H1 (cell line): ENCODE results near the gene NELL1. TPM values are rescaled to one million over a fixed set of nuclear protein-coding genes. Genes with fewer than 3 reads are reported as not detected.

Source experiments
- CTCF ChIA-PET: fragments of 300-600 bp; sonication (Branson Sonifier 250); formaldehyde crosslinking; loops from one replicate; lab custom pipeline; 2021; ENCODE audit not compliant: partially characterized antibody; lab: Charles Lee
- POLR2A ChIA-PET: fragments of 300-600 bp; sonication (Branson Sonifier 250); formaldehyde crosslinking; loops from one replicate; lab custom pipeline; 2021; ENCODE audit warnings: inconsistent platforms; ENCODE audit not compliant: partially characterized antibody; lab: Charles Lee
- DNase-seq, 2 experiments: peaks; one replicate each; pipeline versions ENCODE4 v3.0.0 to v3.0.0-alpha.2; 2010 to 2022; ENCODE audit warnings: low spot score in 2 of 2, low read depth in 1 of 2, mixed read lengths in 1 of 2
- FAIRE-seq: peaks from 2 replicates; lab custom pipeline; 2011; peaks lifted over from hg19 to GRCh38; lab: Jason Lieb, UNC
- H2AFZ ChIP-seq: 2 replicates; pipeline ENCODE4 v1.8.1; 2012; ENCODE audit warnings: low read length, inconsistent platforms
- H2AK5ac ChIP-seq: 2 replicates; pipeline ENCODE4 v1.6.1; 2013; ENCODE audit warnings: low read depth, low read length
- H2BK120ac ChIP-seq: replicated peaks from 2 replicates; pipeline ENCODE3; 2013; ENCODE audit warnings: low read depth, low read length, inconsistent platforms
- H2BK12ac ChIP-seq: 2 replicates; pipeline ENCODE4 v1.6.1; 2013; ENCODE audit warnings: low read depth, low read length
- H2BK15ac ChIP-seq: 2 replicates; pipeline ENCODE4 v1.6.1; 2013; ENCODE audit warnings: low read length
- H2BK20ac ChIP-seq: 2 replicates; pipeline ENCODE4 v1.6.1; 2013; ENCODE audit warnings: low read length
- H2BK5ac ChIP-seq: 2 replicates; pipeline ENCODE4 v1.6.1; 2013; ENCODE audit warnings: low read depth, low read length
- H3K14ac ChIP-seq: 2 replicates; pipeline ENCODE4 v1.6.1; 2013; ENCODE audit warnings: inconsistent platforms; ENCODE audit not compliant: insufficient read length
- H3K18ac ChIP-seq: 2 replicates; pipeline ENCODE4 v1.6.1; 2013; ENCODE audit warnings: low read length; ENCODE audit errors: extremely low read depth
- H3K23ac ChIP-seq: 2 replicates; pipeline ENCODE4 v1.6.1; 2013; ENCODE audit warnings: inconsistent platforms; ENCODE audit not compliant: insufficient read length
- H3K23me2 ChIP-seq: 2 replicates; pipeline ENCODE4 v1.6.1; 2013; ENCODE audit warnings: low read depth, low read length
- H3K27ac ChIP-seq: 2 replicates; pipeline ENCODE4 v1.6.1; 2011; ENCODE audit warnings: low read depth, low read length, inconsistent platforms
- H3K27me3 ChIP-seq, 4 experiments: replicated peaks in 1 of 4; 1 replicate in 1 of 4; 2 replicates in 3 of 4; pipeline versions ENCODE4 v1.6.1 to v1.8.1; 2011 to 2013; ENCODE audit warnings: low read length in 3 of 4, mild to moderate bottlenecking in 3 of 4, inconsistent platforms in 2 of 4, mixed read lengths in 2 of 4, moderate library complexity in 1 of 4; ENCODE audit not compliant: control insufficient read depth in 3 of 4, insufficient read depth in 3 of 4; ENCODE audit errors: extremely low read depth in 1 of 4
- H3K36me3 ChIP-seq, 4 experiments: 2 replicates each; pipeline versions ENCODE4 v1.6.1 to v1.8.1; 2011 to 2013; ENCODE audit warnings: mild to moderate bottlenecking in 4 of 4, low read length in 3 of 4, moderate library complexity in 2 of 4, control low read depth in 1 of 4, inconsistent platforms in 1 of 4; ENCODE audit not compliant: insufficient read depth in 4 of 4, control insufficient read depth in 2 of 4
- H3K4ac ChIP-seq: replicated peaks from 2 replicates; pipeline ENCODE3; 2013; ENCODE audit warnings: low read length, low read depth, mixed read lengths, inconsistent platforms; ENCODE audit not compliant: insufficient read length
- H3K4me1 ChIP-seq, 4 experiments: replicated peaks in 1 of 4; 1 replicate in 1 of 4; 2 replicates in 3 of 4; pipeline versions ENCODE4 v1.6.1 to v1.8.1; 2011 to 2013; ENCODE audit warnings: low read length in 3 of 4, inconsistent platforms in 2 of 4, mixed read lengths in 1 of 4; ENCODE audit not compliant: insufficient read depth in 4 of 4, control insufficient read depth in 3 of 4
- H3K4me2 ChIP-seq, 2 experiments: 2 replicates each; pipeline versions ENCODE4 v1.6.1 to v1.8.1; 2011 to 2013; ENCODE audit warnings: low read depth in 2 of 2, low read length in 2 of 2, control low read depth in 1 of 2, inconsistent platforms in 1 of 2, mild to moderate bottlenecking in 1 of 2; ENCODE audit not compliant: insufficient read depth in 1 of 2
- H3K4me3 ChIP-seq, 4 experiments: fragments of 200-600, 300-600 bp in 1 of 4; sonication (generic), shearing (Covaris generic), sonication (Bioruptor Twin) in 1 of 4; 2 replicates each; pipeline versions ENCODE4 v1.5.1 to v1.8.1; 2011 to 2016; ENCODE audit warnings: low read length in 4 of 4, low read depth in 3 of 4, control low read depth in 2 of 4, inconsistent platforms in 2 of 4, mild to moderate bottlenecking in 2 of 4, mixed read lengths in 1 of 4, moderate library complexity in 1 of 4; ENCODE audit not compliant: insufficient read depth in 2 of 4; ENCODE audit errors: extremely low read depth in 1 of 4
- H3K56ac ChIP-seq: replicated peaks from 2 replicates; pipeline ENCODE3; 2013; ENCODE audit warnings: low read depth, mild to moderate bottlenecking, mixed read lengths, low read length, inconsistent platforms; ENCODE audit not compliant: insufficient read length
- H3K79me1 ChIP-seq: 2 replicates; pipeline ENCODE4 v1.6.1; 2013; ENCODE audit warnings: low read depth, low read length, control low read depth
- H3K79me2 ChIP-seq, 2 experiments: 2 replicates each; pipeline versions ENCODE4 v1.6.1 to v1.8.1; 2012 to 2013; ENCODE audit warnings: low read length in 2 of 2, mild to moderate bottlenecking in 2 of 2, inconsistent platforms in 1 of 2; ENCODE audit not compliant: insufficient read depth in 2 of 2, control insufficient read depth in 1 of 2
- H3K9ac ChIP-seq, 4 experiments: replicated peaks in 1 of 4; 1 replicate in 1 of 4; 2 replicates in 3 of 4; pipeline versions ENCODE4 v1.6.1 to v1.8.1; 2011 to 2013; ENCODE audit warnings: low read depth in 3 of 4, low read length in 3 of 4, control low read depth in 2 of 4, mild to moderate bottlenecking in 2 of 4, moderate library complexity in 2 of 4, inconsistent platforms in 1 of 4; ENCODE audit errors: extremely low read depth in 1 of 4
- H3K9me3 ChIP-seq, 2 experiments: 2 replicates each; pipeline versions ENCODE4 v1.6.1 to v1.8.1; 2012 to 2013; ENCODE audit warnings: mild to moderate bottlenecking in 2 of 2, moderate library complexity in 2 of 2, control low read depth in 1 of 2, inconsistent platforms in 1 of 2, low read depth in 1 of 2, low read length in 1 of 2, mixed read lengths in 1 of 2; ENCODE audit not compliant: insufficient read depth in 2 of 2
- H4K20me1 ChIP-seq, 2 experiments: replicated peaks in 1 of 2; 2 replicates each; pipeline versions ENCODE3 to v1.8.1; 2011 to 2013; ENCODE audit warnings: inconsistent platforms in 2 of 2, low read length in 2 of 2, mild to moderate bottlenecking in 1 of 2; ENCODE audit not compliant: insufficient read depth in 2 of 2, control insufficient read depth in 1 of 2
- H4K5ac ChIP-seq: 2 replicates; pipeline ENCODE4 v1.6.1; 2013; ENCODE audit warnings: low read length, low read depth, mixed read lengths, inconsistent platforms; ENCODE audit not compliant: insufficient read length
- H4K8ac ChIP-seq: 2 replicates; pipeline ENCODE4 v1.8.0; 2013; ENCODE audit warnings: mild to moderate bottlenecking, moderate library complexity, low read length, inconsistent platforms; ENCODE audit not compliant: insufficient read depth; ENCODE audit errors: extremely low read depth
- H4K91ac ChIP-seq: replicated peaks from 2 replicates; pipeline ENCODE3; 2013; ENCODE audit warnings: low read length, mixed read lengths, inconsistent platforms; ENCODE audit not compliant: insufficient read length
- WGBS, 2 experiments: shearing (Covaris generic) in 1 of 2; methylation state at CpG; one replicate each; pipeline versions ENCODE4 v1.1.6 to v1.1.7; 2013 to 2015; ENCODE audit warnings: low lambda C conversion rate in 2 of 2, mixed read lengths in 2 of 2, inconsistent platforms in 1 of 2, low coverage in 1 of 2, missing lambda C conversion rate in 1 of 2; ENCODE audit not compliant: insufficient replicate concordance in 2 of 2, insufficient coverage in 1 of 2, insufficient read length in 1 of 2; ENCODE audit errors: extremely low coverage in 1 of 2, missing lambda C conversion rate in 1 of 2; 5-methylcytosine and 5-hydroxymethylcytosine counted together
- polyA plus RNA-seq, 7 experiments: library from polyadenylated mRNA; depleted of rRNA in 3 of 7; stranded (reverse) in 5 of 7; unstranded in 2 of 7; fragments of >200 nt in 5 of 7; fragments of 200-250 nt in 2 of 7; gene quantifications; 1 replicate in 5 of 7; 2 replicates in 1 of 7; 4 replicates in 1 of 7; pipeline versions ENCODE4 v1.2.1 to v1.2.3, GENCODE V29; 2011 to 2013; ENCODE audit warnings: missing spikeins in 2 of 7, mixed read lengths in 2 of 7
- total RNA-seq: library from RNA; stranded (reverse); fragmentation: NEBNext Ultra II Directional; extraction: Animal tissue kit (Norgen Biotek cat#: 25700); gene quantifications from 2 replicates; pipeline ENCODE4 v1.2.1, GENCODE V29; 2021

Gene NELL1
- total and polyA plus RNA-seq, 2 of the 8 experiments (the other 6 are each of a cell fraction or from before 2014, with no cell fraction given): 0.21 TPM; not detected in 1

DNA sequence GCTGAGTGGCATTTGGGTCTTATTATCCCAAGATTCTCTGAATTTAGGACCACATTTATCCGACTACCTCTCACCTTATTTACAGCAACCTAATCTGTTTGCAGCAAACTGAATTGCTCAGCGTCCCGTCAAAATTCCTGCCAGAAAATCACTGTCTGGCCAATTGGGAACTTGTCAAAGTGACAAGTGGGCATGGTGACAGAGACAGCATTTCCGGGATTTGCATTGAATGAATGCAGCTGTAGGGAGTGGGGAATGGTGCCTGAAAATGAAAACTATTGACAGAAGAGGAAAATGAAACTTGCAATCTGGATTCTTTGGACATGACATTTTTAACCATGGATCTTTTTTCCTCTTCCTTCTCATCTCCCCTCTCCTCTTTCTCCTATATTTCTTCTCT is 113.8 kb downstream of the NELL1 start:
- Histone ChIP-seq H3K18ac (no peak overlapping the region), H2AFZ (no peak overlapping the region), H2BK5ac (no peak overlapping the region), H3K79me2 (no peaks in the 10 kb centered on the region), H3K4ac (no peak overlapping the region), H3K9ac (no peak overlapping the region), H3K4me3 (no peak overlapping the region), H4K8ac (no peak overlapping the region), H3K56ac (no peak overlapping the region), H3K4me2 (no peak overlapping the region), H3K14ac (no peak overlapping the region), H3K23ac (no peak overlapping the region), H3K27me3 (no peaks in the 10 kb centered on the region), H3K79me1 (no peaks in the 10 kb centered on the region), H3K36me3 (no peaks in the 10 kb centered on the region), H2AK5ac (no peak overlapping the region), H3K4me1 (no peaks in the 10 kb centered on the region), H2BK120ac (no peak overlapping the region), H2BK15ac (no peak overlapping the region), H3K9me3 (no peaks in the 10 kb centered on the region), H4K20me1 (no peaks in the 10 kb centered on the region), H2BK12ac (no peak overlapping the region), H2BK20ac (no peak overlapping the region), H3K27ac (no peak overlapping the region), H3K23me2 (no peaks in the 10 kb centered on the region), H4K5ac (no peak overlapping the region), H4K91ac (no peak overlapping the region)
- DNase-seq: no peak
- CTCF ChIA-PET: interaction anchor here (1.0 kb wide), 1 partner anchor 19 kb away, joined by 3 read pairs; no protein-coding TSS in a partner anchor
- POLR2A ChIA-PET: no interaction called here
- WGBS, 2 experiments: 96% methylated on average over 4 of the region's 4 CpGs; no CpG with 5 or more reads in 1 of the 2 experiments
- no peak for FAIRE-seq
